Measurements from ENCODE around the gene ST7L. TPM values are rescaled to one million over a fixed set of nuclear protein-coding genes. Genes with fewer than 3 reads are reported as not detected.

The ST7L gene
- total and polyA plus RNA-seq, 9 of the 15 experiments (the other 6 are each of a cell fraction or from before 2014, with no cell fraction given), result 9.0 to 32.5 (median 26.6) TPM

DNA sequence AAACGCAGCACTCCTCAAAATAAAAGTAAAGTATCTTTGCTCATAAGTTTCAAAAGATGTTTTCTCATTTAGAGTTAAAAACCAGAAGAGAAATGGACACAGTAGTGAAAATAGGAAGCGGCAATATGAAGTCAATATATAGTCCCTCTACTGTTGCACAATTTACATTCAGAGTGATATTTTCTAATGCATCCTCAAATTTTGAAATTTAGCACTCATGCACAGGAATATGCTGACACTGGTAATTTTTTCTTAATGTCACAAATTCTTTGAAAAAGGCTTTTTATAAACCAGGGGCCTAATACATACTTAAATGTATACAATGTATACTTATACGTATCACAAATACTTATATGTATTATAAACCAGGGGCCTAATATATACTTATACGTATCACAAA is 19.5 kb downstream of the ST7L start (continued):
- TF ChIP-seq, protein P1, sequence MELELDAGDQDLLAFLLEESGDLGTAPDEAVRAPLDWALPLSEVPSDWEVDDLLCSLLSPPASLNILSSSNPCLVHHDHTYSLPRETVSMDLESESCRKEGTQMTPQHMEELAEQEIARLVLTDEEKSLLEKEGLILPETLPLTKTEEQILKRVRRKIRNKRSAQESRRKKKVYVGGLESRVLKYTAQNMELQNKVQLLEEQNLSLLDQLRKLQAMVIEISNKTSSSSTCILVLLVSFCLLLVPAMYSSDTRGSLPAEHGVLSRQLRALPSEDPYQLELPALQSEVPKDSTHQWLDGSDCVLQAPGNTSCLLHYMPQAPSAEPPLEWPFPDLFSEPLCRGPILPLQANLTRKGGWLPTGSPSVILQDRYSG (tag; conservative IDR thresholded peaks at IDR 0.05; ENCODE audit: low read depth), result no peak
- peak; percentile 87 for TF ChIP-seq MAFK (IDR thresholded peaks at IDR 0.05; ENCODE audit: low read length)
- TF ChIP-seq HDAC1 (IDR thresholded peaks at IDR 0.05), result no peak
- no peak for TF ChIP-seq KLF6 (CRISPR knock-in tag; IDR thresholded peaks at IDR 0.05; ENCODE audit: borderline replicate concordance)
- no peak for TF ChIP-seq ZNF12 (CRISPR knock-in tag; IDR thresholded peaks at IDR 0.05)
- no peak for TF ChIP-seq NFIX (CRISPR knock-in tag; IDR thresholded peaks at IDR 0.05; ENCODE audit: low read depth)
- TF ChIP-seq FOXA1 (IDR thresholded peaks at IDR 0.05; ENCODE audit: borderline replicate concordance), result no peak
- TF ChIP-seq ATF1 (CRISPR knock-in tag; IDR thresholded peaks at IDR 0.05), result no peak
- TF ChIP-seq ATF1 (tag; IDR thresholded peaks at IDR 0.05), result no peak
- no peak for TF ChIP-seq PRMT5 (CRISPR knock-in tag; IDR thresholded peaks at IDR 0.05)
- TF ChIP-seq, protein P2, sequence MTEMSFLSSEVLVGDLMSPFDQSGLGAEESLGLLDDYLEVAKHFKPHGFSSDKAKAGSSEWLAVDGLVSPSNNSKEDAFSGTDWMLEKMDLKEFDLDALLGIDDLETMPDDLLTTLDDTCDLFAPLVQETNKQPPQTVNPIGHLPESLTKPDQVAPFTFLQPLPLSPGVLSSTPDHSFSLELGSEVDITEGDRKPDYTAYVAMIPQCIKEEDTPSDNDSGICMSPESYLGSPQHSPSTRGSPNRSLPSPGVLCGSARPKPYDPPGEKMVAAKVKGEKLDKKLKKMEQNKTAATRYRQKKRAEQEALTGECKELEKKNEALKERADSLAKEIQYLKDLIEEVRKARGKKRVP (CRISPR knock-in tag; IDR thresholded peaks at IDR 0.05), result no peak
- TF ChIP-seq SP2 (IDR thresholded peaks at IDR 0.05; ENCODE audit: extremely low read depth, low read depth, low read length, poor library complexity, severe bottlenecking), result no peak
- TF ChIP-seq ZKSCAN1 (IDR thresholded peaks at IDR 0.05; ENCODE audit: low read depth, low read length), result no peak
- no peak for TF ChIP-seq ZNF282 (CRISPR knock-in tag; IDR thresholded peaks at IDR 0.05)
- TF ChIP-seq XRCC4 (IDR thresholded peaks at IDR 0.05; ENCODE audit: extremely low read depth, insufficient read depth, insufficient read length), result no peak
- TF ChIP-seq, protein P3, sequence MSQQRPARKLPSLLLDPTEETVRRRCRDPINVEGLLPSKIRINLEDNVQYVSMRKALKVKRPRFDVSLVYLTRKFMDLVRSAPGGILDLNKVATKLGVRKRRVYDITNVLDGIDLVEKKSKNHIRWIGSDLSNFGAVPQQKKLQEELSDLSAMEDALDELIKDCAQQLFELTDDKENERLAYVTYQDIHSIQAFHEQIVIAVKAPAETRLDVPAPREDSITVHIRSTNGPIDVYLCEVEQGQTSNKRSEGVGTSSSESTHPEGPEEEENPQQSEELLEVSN (IDR thresholded peaks at IDR 0.05; ENCODE audit: borderline replicate concordance in 1 of 2, extremely low read depth in 1 of 2, insufficient read depth in 1 of 2, insufficient read length in 1 of 2, low read depth in 1 of 2, low read length in 1 of 2, poor library complexity in 1 of 2, severe bottlenecking in 1 of 2), result no peak
- no peak for TF ChIP-seq CBX1 (IDR thresholded peaks at IDR 0.05; ENCODE audit: low read depth)
- TF ChIP-seq, protein P4, sequence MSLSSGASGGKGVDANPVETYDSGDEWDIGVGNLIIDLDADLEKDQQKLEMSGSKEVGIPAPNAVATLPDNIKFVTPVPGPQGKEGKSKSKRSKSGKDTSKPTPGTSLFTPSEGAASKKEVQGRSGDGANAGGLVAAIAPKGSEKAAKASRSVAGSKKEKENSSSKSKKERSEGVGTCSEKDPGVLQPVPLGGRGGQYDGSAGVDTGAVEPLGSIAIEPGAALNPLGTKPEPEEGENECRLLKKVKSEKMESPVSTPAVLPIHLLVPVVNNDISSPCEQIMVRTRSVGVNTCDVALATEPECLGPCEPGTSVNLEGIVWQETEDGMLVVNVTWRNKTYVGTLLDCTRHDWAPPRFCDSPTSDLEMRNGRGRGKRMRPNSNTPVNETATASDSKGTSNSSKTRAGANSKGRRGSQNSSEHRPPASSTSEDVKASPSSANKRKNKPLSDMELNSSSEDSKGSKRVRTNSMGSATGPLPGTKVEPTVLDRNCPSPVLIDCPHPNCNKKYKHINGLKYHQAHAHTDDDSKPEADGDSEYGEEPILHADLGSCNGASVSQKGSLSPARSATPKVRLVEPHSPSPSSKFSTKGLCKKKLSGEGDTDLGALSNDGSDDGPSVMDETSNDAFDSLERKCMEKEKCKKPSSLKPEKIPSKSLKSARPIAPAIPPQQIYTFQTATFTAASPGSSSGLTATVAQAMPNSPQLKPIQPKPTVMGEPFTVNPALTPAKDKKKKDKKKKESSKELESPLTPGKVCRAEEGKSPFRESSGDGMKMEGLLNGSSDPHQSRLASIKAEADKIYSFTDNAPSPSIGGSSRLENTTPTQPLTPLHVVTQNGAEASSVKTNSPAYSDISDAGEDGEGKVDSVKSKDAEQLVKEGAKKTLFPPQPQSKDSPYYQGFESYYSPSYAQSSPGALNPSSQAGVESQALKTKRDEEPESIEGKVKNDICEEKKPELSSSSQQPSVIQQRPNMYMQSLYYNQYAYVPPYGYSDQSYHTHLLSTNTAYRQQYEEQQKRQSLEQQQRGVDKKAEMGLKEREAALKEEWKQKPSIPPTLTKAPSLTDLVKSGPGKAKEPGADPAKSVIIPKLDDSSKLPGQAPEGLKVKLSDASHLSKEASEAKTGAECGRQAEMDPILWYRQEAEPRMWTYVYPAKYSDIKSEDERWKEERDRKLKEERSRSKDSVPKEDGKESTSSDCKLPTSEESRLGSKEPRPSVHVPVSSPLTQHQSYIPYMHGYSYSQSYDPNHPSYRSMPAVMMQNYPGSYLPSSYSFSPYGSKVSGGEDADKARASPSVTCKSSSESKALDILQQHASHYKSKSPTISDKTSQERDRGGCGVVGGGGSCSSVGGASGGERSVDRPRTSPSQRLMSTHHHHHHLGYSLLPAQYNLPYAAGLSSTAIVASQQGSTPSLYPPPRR (CRISPR knock-in tag; IDR thresholded peaks at IDR 0.05; ENCODE audit: borderline replicate concordance), result no peak
- no peak for TF ChIP-seq CEBPG (CRISPR knock-in tag; IDR thresholded peaks at IDR 0.05)
- TF ChIP-seq CEBPG (tag; conservative IDR thresholded peaks at IDR 0.05 in 1 of 2, IDR thresholded peaks at IDR 0.05 in 1 of 2), result peak in 1 of 2 experiments; percentile 16; a peak in 1 of 4 replicates
- TF ChIP-seq MAFG (tag; conservative IDR thresholded peaks at IDR 0.05), result peak; percentile 76
- no peak for TF ChIP-seq EZH2 (IDR thresholded peaks at IDR 0.05; ENCODE audit: borderline replicate concordance, low read depth, low read length)
- TF ChIP-seq ELF2 (CRISPR knock-in tag; IDR thresholded peaks at IDR 0.05), result no peak

All from K562 (cell line).